HEK293 (cell line): Measurements from ENCODE around the gene HIC1.

ENCODE experiments used
- GLIS1 ChIP-seq: fragments of 450-650 bp; formaldehyde crosslinking; IDR thresholded peaks from 2 replicates; pipeline ENCODE4 v1.5.1; 2016; ENCODE audit warnings: missing biosample characterization, missing genetic modification characterization
- IKZF3 ChIP-seq: fragments of 450-650 bp; IDR thresholded peaks from 2 replicates; pipeline ENCODE4 v1.5.0; 2018; ENCODE audit warnings: missing biosample characterization, mild to moderate bottlenecking, missing genetic modification characterization, moderate library complexity
- KLF16 ChIP-seq: fragments of 450-650 bp; formaldehyde crosslinking; IDR thresholded peaks from 2 replicates; pipeline ENCODE4 v1.5.1; 2017; ENCODE audit warnings: missing biosample characterization, missing genetic modification characterization
- KLF17 ChIP-seq: fragments of 450-650 bp; formaldehyde crosslinking; IDR thresholded peaks from 2 replicates; pipeline ENCODE4 v1.5.1; 2016; ENCODE audit warnings: missing biosample characterization, missing genetic modification characterization
- MZF1 ChIP-seq: fragments of 450-650 bp; formaldehyde crosslinking; IDR thresholded peaks from 2 replicates; pipeline ENCODE4 v1.5.1; 2017; ENCODE audit warnings: missing biosample characterization, missing genetic modification characterization, borderline replicate concordance
- PATZ1 ChIP-seq: fragments of 450-650 bp; formaldehyde crosslinking; IDR thresholded peaks from 2 replicates; pipeline ENCODE4 v1.5.1; 2016; ENCODE audit warnings: missing biosample characterization, missing genetic modification characterization
- PRDM6 ChIP-seq: fragments of 450-650 bp; formaldehyde crosslinking; IDR thresholded peaks from 2 replicates; pipeline ENCODE4 v1.5.1; 2017; ENCODE audit warnings: missing biosample characterization, missing genetic modification characterization
- SALL2 ChIP-seq: fragments of 450-650 bp; formaldehyde crosslinking; IDR thresholded peaks from 2 replicates; pipeline ENCODE4 v1.5.0; 2017; ENCODE audit warnings: missing biosample characterization, mild to moderate bottlenecking, missing genetic modification characterization, borderline replicate concordance
- SCRT2 ChIP-seq: fragments of 450-650 bp; formaldehyde crosslinking; IDR thresholded peaks from 2 replicates; pipeline ENCODE4 v1.5.1; 2016; ENCODE audit warnings: missing biosample characterization, missing genetic modification characterization
- ZBTB17 ChIP-seq: fragments of 450-650 bp; formaldehyde crosslinking; IDR thresholded peaks from 2 replicates; pipeline ENCODE4 v1.5.1; 2016; ENCODE audit warnings: missing biosample characterization, missing genetic modification characterization
- ZBTB49 ChIP-seq: fragments of 450-650 bp; formaldehyde crosslinking; IDR thresholded peaks from 2 replicates; pipeline ENCODE4 v1.5.1; 2016; ENCODE audit warnings: missing biosample characterization, missing genetic modification characterization, low read depth
- ZIC2 ChIP-seq: fragments of 450-650 bp; formaldehyde crosslinking; IDR thresholded peaks from 2 replicates; pipeline ENCODE4 v1.5.1; 2016; ENCODE audit warnings: missing biosample characterization, missing genetic modification characterization
- ZNF202 ChIP-seq: fragments of 450-650 bp; formaldehyde crosslinking; IDR thresholded peaks from 2 replicates; pipeline ENCODE4 v1.5.1; 2016; ENCODE audit warnings: missing biosample characterization, missing genetic modification characterization, borderline replicate concordance
- ZNF23 ChIP-seq: fragments of 450-650 bp; formaldehyde crosslinking; IDR thresholded peaks from 2 replicates; pipeline ENCODE4 v1.5.1; 2016; ENCODE audit warnings: missing biosample characterization, missing genetic modification characterization, borderline replicate concordance
- ZNF239 ChIP-seq: fragments of 450-650 bp; formaldehyde crosslinking; IDR thresholded peaks from 2 replicates; pipeline ENCODE4 v1.5.1; 2016; ENCODE audit warnings: missing biosample characterization, missing genetic modification characterization
- ZNF248 ChIP-seq: fragments of 450-650 bp; formaldehyde crosslinking; IDR thresholded peaks from 2 replicates; pipeline ENCODE4 v1.5.1; 2017; ENCODE audit warnings: missing biosample characterization, missing genetic modification characterization
- ZNF280D ChIP-seq: fragments of 450-650 bp; formaldehyde crosslinking; IDR thresholded peaks from 2 replicates; pipeline ENCODE4 v1.5.1; 2016; ENCODE audit warnings: missing biosample characterization, missing genetic modification characterization
- ZNF302 ChIP-seq: fragments of 450-650 bp; formaldehyde crosslinking; IDR thresholded peaks from 2 replicates; pipeline ENCODE4 v1.5.1; 2016; ENCODE audit warnings: missing biosample characterization, missing genetic modification characterization, low read depth
- ZNF335 ChIP-seq: fragments of 450-650 bp; formaldehyde crosslinking; conservative IDR thresholded peaks from 2 replicates; pipeline ENCODE4 v1.5.1; 2016; ENCODE audit warnings: missing biosample characterization, missing genetic modification characterization
- ZNF366 ChIP-seq: fragments of 450-650 bp; formaldehyde crosslinking; conservative IDR thresholded peaks from 2 replicates; pipeline ENCODE4 v1.5.1; 2016; ENCODE audit warnings: missing biosample characterization, missing genetic modification characterization
- ZNF416 ChIP-seq: fragments of 450-650 bp; formaldehyde crosslinking; IDR thresholded peaks from 2 replicates; pipeline ENCODE4 v1.5.1; 2016; ENCODE audit warnings: missing biosample characterization, missing genetic modification characterization
- ZNF423 ChIP-seq: fragments of 450-650 bp; formaldehyde crosslinking; IDR thresholded peaks from 2 replicates; pipeline ENCODE4 v1.5.1; 2016; ENCODE audit warnings: missing biosample characterization, missing genetic modification characterization
- ZNF514 ChIP-seq: fragments of 450-650 bp; formaldehyde crosslinking; IDR thresholded peaks from 2 replicates; pipeline ENCODE4 v1.5.1; 2016; ENCODE audit warnings: missing biosample characterization, missing genetic modification characterization
- ZNF555 ChIP-seq: fragments of 450-650 bp; formaldehyde crosslinking; conservative IDR thresholded peaks from 2 replicates; pipeline ENCODE4 v1.5.1; 2017; ENCODE audit warnings: missing biosample characterization, mild to moderate bottlenecking, missing genetic modification characterization, inconsistent platforms
- ZNF645 ChIP-seq: fragments of 450-650 bp; formaldehyde crosslinking; IDR thresholded peaks from 2 replicates; pipeline ENCODE4; 2016; ENCODE audit warnings: missing biosample characterization, missing genetic modification characterization
- ZNF658 ChIP-seq: fragments of 450-650 bp; formaldehyde crosslinking; IDR thresholded peaks from 2 replicates; pipeline ENCODE4; 2016; ENCODE audit warnings: missing biosample characterization, missing genetic modification characterization
- ZXDB ChIP-seq: fragments of 450-650 bp; formaldehyde crosslinking; IDR thresholded peaks from 2 replicates; pipeline ENCODE4 v1.5.1; 2016; ENCODE audit warnings: missing biosample characterization, missing genetic modification characterization

The HIC1 gene

GRCh38 chr17:2025622-2026309 lies 29.1 kb upstream of the HIC1 start (continued):
- TF ChIP-seq ZNF280D (tag by site-specific recombination) (no peak), ZNF514 (tag by site-specific recombination) (no peak), PRDM6 (tag by site-specific recombination) (no peak), KLF16 (no peak), SALL2 (tag by site-specific recombination) (no peak), SCRT2 (tag by site-specific recombination) (peak; percentile 92), IKZF3 (tag by site-specific recombination) (peak; percentile 75), MZF1 (tag by site-specific recombination) (no peak), ZBTB17 (tag by site-specific recombination) (peak; percentile 36), KLF17 (tag by site-specific recombination) (peak; percentile 11; the same call in 1 of the 2 replicates), ZNF302 (tag by site-specific recombination) (no peak), ZNF423 (tag by site-specific recombination) (peak; percentile 57; the same call in 1 of the 2 replicates), ZNF645 (tag by site-specific recombination) (no peak), ZNF416 (tag by site-specific recombination) (no peak), ZNF23 (tag by site-specific recombination) (no peak), ZNF555 (tag by site-specific recombination) (no peak), ZNF248 (tag by site-specific recombination) (no peak), GLIS1 (tag by site-specific recombination) (peak; percentile 87), ZXDB (tag by site-specific recombination) (no peak), ZBTB49 (tag by site-specific recombination) (no peak), PATZ1 (peak; percentile 36), ZNF335 (tag by site-specific recombination) (peak; percentile 85), ZNF202 (no peak), ZNF658 (tag by site-specific recombination) (no peak), ZNF239 (no peak), ZIC2 (tag by site-specific recombination) (peak; percentile 69; the same call in 1 of the 2 replicates), ZNF366 (tag by site-specific recombination) (peak; percentile 85)
